HG03108 (cell line): ENCODE results near the gene FITM1.

Source experiments
- ATAC-seq: cut with Tn5 transposase; IDR thresholded peaks from one replicate; pipeline ENCODE4 v1.9.1; 2021; ENCODE audit warnings: moderate library complexity; ENCODE audit not compliant: unreplicated experiment

The FITM1 gene

DNA sequence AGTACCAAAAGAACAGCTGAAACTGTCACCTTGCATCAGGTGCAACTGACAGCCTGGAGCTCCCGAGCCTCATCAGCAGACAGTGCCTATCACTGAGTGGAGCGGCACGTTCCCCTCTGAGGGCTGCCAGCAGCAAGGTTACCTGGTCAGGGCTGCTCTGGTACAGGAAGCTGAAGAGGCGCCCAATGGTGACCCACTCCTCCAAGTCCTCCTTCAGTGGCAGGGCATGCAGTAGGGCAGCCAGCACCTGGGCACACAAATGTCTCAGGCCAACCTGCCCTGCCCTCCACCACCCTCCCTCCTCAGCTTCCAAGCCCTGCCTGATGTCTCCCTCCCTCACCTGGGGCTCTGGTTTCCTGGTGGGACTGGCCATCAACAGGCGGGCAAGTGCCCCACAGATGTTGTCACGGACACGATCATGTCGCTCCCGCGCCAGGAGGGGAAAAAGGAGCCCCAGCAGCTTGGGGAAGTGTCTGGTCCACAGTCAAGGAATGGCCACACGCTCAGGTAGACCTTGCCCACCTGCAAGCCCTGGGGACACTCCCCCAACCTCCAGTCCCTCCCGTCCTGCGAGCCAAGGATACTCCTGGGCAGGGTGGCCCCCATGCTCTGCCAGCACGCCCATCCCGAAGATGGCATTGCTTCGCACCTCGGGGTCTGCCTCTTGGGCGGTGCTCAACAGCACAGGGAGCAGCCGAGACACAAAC, 51.1 kb downstream of the FITM1 start:
- ATAC-seq, result no peak
